ENCODE data around the gene RIPOR2. TPM values are rescaled to one million over a fixed set of nuclear protein-coding genes. Genes with fewer than 3 reads are reported as not detected.

The RIPOR2 gene
- total and polyA plus RNA-seq, 2 of the 13 experiments (the other 11 are each of a cell fraction or from before 2014, with no cell fraction given): 0.02 to 0.05 TPM

DNA sequence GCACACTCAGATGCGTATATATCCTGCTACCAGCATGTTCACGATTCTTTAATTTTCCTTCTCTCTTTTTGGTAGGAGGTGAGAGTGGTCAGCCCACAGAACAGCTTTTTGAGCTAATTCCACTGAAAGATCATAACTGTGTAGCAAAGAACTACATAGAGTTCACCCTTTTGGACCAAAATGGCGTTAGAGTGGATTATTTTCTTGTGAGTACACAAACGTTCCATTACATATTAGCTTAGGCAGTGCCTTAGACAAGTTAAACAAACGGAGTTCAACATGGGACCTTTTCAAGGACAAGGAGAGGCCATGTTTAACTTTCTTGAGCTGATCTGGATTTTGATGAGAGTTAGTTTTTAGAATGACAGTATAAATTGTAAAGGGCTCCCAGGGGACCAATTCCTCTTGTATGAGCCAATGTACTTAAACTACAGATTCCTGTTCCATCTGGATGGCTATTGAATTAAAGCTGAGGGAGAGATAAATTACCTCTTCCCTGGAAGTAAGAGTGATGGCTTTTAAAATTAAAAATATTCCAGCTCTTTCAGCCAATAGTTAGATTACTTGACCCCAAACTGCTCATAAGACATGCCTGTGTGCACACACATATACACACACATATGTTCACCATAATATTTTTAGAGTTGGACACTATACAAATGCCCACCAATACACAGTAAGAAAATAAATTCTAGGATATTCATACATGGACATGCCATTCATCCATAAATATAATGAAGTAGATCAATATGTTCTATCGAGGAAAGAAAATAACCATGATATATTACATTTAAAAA lies 111.4 kb downstream of the RIPOR2 start:
- ChIA-PET CTCF (ENCODE audit: low intra/inter-chr PET ratio, low total read pairs) (no interaction called here), POLR2A (interaction anchor here (0.7 to 1.7 kb wide), 4 partner anchors 15 to 103 kb away, joined by 3 to 7 read pairs (median 4); no protein-coding TSS in a partner anchor)
- H3K9ac ChIP-seq (ENCODE audit: insufficient read depth, low read depth, low read length): no peak overlapping the region
- ATAC-seq (peak; percentile 65), DNase-seq (ENCODE audit: low spot score) (peak; percentile 53), FAIRE-seq (peak; percentile 57)
- H3K27ac ChIP-seq (ENCODE audit: extremely low read length, insufficient read depth, low read length): peak overlapping the region; percentile 20
- no peak overlapping the region for H3K4me3 ChIP-seq (replicated peaks in 1 of 3; ENCODE audit: insufficient read depth in 1 of 3, low read depth in 2 of 3, low read length in 3 of 3)
- H3K79me2 ChIP-seq (ENCODE audit: insufficient read depth, low read length): no peaks in the 10 kb centered on the region
- in situ Hi-C loops (cut with HindIII; ENCODE audit: extremely low pct_ligation_motif_present, low pct_unique_long_range_greater_than_20kb): no loop called here
- peaks cover 58% of the 10 kb centered on the region for H3K4me1 ChIP-seq (ENCODE audit: insufficient read depth, low read length)
- no peaks in the 10 kb centered on the region for H3K27me3 ChIP-seq (ENCODE audit: control insufficient read depth in 1 of 2, insufficient read depth in 2 of 2, low read length in 2 of 2)
- H3K9me3 ChIP-seq (ENCODE audit: low read length): no peaks in the 10 kb centered on the region
- H2AFZ ChIP-seq (ENCODE audit: low read length): no peak overlapping the region
- intact Hi-C loops (cut with micrococcal nuclease; ENCODE audit: unreplicated experiment): no loop called here
- no peaks in the 10 kb centered on the region for H3K36me3 ChIP-seq (replicated peaks in 1 of 2; ENCODE audit: control insufficient read depth in 1 of 2, insufficient read depth in 2 of 2, low read length in 2 of 2)
- H4K20me1 ChIP-seq (ENCODE audit: insufficient read depth, low read length): no peaks in the 10 kb centered on the region
- no TSS peak for BruUV-seq (replicated peaks)
- WGBS (ENCODE audit: low lambda C conversion rate): 50% methylated on average over 6 of the region's 6 CpGs
- peak overlapping the region; percentile 25; the same call in 1 of the 2 replicates for H3K4me2 ChIP-seq (ENCODE audit: low read depth, low read length)
- no peak for TF ChIP-seq KAT2B (IDR thresholded peaks at IDR 0.05; ENCODE audit: borderline replicate concordance, low read depth, low read length)
- TF ChIP-seq ZNF607 (CRISPR knock-in tag; IDR thresholded peaks at IDR 0.05; ENCODE audit: borderline replicate concordance): no peak
- TF ChIP-seq TCF7L2 (IDR thresholded peaks at IDR 0.05; ENCODE audit: low read depth, low read length): no peak
- peak; percentile 69 for TF ChIP-seq GATAD2A (CRISPR knock-in tag; IDR thresholded peaks at IDR 0.05)
- 0 out of 2 replicates have a peak, but pooled peaks have one; percentile 25 for TF ChIP-seq NR2F6 (IDR thresholded peaks at IDR 0.05)
- no peak for TF ChIP-seq NR2F6 (CRISPR knock-in tag; IDR thresholded peaks at IDR 0.05)
- peak; percentile 56; the same call in 1 of the 2 replicates for TF ChIP-seq ZNF7 (CRISPR knock-in tag; IDR thresholded peaks at IDR 0.05)
- no peak for TF ChIP-seq TOE1 (CRISPR knock-in tag; IDR thresholded peaks at IDR 0.05)
- TF ChIP-seq POLR2AphosphoS2 (IDR thresholded peaks at IDR 0.05; ENCODE audit: low read depth, low read length): no peak
- no peak for TF ChIP-seq SOX6 (IDR thresholded peaks at IDR 0.05)
- TF ChIP-seq SOX6 (CRISPR knock-in tag; IDR thresholded peaks at IDR 0.05): peak; percentile 16; the same call in 1 of the 2 replicates
- TF ChIP-seq, protein P1, sequence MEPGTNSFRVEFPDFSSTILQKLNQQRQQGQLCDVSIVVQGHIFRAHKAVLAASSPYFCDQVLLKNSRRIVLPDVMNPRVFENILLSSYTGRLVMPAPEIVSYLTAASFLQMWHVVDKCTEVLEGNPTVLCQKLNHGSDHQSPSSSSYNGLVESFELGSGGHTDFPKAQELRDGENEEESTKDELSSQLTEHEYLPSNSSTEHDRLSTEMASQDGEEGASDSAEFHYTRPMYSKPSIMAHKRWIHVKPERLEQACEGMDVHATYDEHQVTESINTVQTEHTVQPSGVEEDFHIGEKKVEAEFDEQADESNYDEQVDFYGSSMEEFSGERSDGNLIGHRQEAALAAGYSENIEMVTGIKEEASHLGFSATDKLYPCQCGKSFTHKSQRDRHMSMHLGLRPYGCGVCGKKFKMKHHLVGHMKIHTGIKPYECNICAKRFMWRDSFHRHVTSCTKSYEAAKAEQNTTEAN (CRISPR knock-in tag; conservative IDR thresholded peaks at IDR 0.05): no peak
- TF ChIP-seq, protein P2, sequence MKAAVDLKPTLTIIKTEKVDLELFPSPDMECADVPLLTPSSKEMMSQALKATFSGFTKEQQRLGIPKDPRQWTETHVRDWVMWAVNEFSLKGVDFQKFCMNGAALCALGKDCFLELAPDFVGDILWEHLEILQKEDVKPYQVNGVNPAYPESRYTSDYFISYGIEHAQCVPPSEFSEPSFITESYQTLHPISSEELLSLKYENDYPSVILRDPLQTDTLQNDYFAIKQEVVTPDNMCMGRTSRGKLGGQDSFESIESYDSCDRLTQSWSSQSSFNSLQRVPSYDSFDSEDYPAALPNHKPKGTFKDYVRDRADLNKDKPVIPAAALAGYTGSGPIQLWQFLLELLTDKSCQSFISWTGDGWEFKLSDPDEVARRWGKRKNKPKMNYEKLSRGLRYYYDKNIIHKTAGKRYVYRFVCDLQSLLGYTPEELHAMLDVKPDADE (CRISPR knock-in tag; IDR thresholded peaks at IDR 0.05): no peak
- TF ChIP-seq, protein P3, sequence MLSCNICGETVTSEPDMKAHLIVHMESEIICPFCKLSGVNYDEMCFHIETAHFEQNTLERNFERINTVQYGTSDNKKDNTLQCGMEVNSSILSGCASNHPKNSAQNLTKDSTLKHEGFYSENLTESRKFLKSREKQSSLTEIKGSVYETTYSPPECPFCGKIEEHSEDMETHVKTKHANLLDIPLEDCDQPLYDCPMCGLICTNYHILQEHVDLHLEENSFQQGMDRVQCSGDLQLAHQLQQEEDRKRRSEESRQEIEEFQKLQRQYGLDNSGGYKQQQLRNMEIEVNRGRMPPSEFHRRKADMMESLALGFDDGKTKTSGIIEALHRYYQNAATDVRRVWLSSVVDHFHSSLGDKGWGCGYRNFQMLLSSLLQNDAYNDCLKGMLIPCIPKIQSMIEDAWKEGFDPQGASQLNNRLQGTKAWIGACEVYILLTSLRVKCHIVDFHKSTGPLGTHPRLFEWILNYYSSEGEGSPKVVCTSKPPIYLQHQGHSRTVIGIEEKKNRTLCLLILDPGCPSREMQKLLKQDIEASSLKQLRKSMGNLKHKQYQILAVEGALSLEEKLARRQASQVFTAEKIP (CRISPR knock-in tag; IDR thresholded peaks at IDR 0.05; ENCODE audit: borderline replicate concordance): no peak
- TF ChIP-seq, protein P4, sequence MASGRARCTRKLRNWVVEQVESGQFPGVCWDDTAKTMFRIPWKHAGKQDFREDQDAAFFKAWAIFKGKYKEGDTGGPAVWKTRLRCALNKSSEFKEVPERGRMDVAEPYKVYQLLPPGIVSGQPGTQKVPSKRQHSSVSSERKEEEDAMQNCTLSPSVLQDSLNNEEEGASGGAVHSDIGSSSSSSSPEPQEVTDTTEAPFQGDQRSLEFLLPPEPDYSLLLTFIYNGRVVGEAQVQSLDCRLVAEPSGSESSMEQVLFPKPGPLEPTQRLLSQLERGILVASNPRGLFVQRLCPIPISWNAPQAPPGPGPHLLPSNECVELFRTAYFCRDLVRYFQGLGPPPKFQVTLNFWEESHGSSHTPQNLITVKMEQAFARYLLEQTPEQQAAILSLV (CRISPR knock-in tag; IDR thresholded peaks at IDR 0.05; ENCODE audit: borderline replicate concordance): no peak
- no peak for TF ChIP-seq SRSF4 (IDR thresholded peaks at IDR 0.05; ENCODE audit: low read depth, low read length, poor library complexity, severe bottlenecking)
- no peak for TF ChIP-seq FOXP1 (IDR thresholded peaks at IDR 0.05)
- TF ChIP-seq FOXP1 (CRISPR knock-in tag; IDR thresholded peaks at IDR 0.05): peak; percentile 35; the same call in 1 of the 2 replicates
- no peak for TF ChIP-seq MED1 (CRISPR knock-in tag; IDR thresholded peaks at IDR 0.05)
- no peak for TF ChIP-seq KDM5B (CRISPR knock-in tag; IDR thresholded peaks at IDR 0.05; ENCODE audit: borderline replicate concordance)
- TF ChIP-seq YEATS4 (CRISPR knock-in tag; IDR thresholded peaks at IDR 0.05; ENCODE audit: borderline replicate concordance): 0 out of 2 replicates have a peak, but pooled peaks have one; percentile 23
